NCI-H82 (cell line): ENCODE data around the gene LIMCH1.

Source experiments
- DNase-seq: peaks from one replicate; lab custom pipeline; 2025; lab: John Stamatoyannopoulos, UW

The LIMCH1 gene

GRCh38 chr4:41528512-41529205 is 9.3 kb upstream of the LIMCH1 start:
- no peak for DNase-seq

- DNase-seq = no peak
Measured at GRCh38 chr4:41530741-41531140, 7.2 kb upstream of the LIMCH1 start.

- no peak for DNase-seq
Measured at GRCh38 chr4:41532336-41532735, 5.6 kb upstream of the LIMCH1 start.

- no peak for DNase-seq
Measured at GRCh38 chr4:41532882-41533281, 5.1 kb upstream of the LIMCH1 start.

- DNase-seq = no peak
Measured at GRCh38 chr4:41533680-41534079, 4.3 kb upstream of the LIMCH1 start.

- DNase-seq = no peak
Measured at GRCh38 chr4:41534404-41534803, 3.6 kb upstream of the LIMCH1 start.

- DNase-seq = no peak
Measured at GRCh38 chr4:41535911-41536371, 2.0 kb upstream of the LIMCH1 start.

- DNase-seq = no peak
Measured at GRCh38 chr4:41537292-41537890, 566 bp upstream of the LIMCH1 start.

- no peak for DNase-seq
Measured at GRCh38 chr4:41538887-41539498, 1.0 kb downstream of the LIMCH1 start.

- no peak for DNase-seq
Measured at GRCh38 chr4:41539711-41540110, 1.8 kb downstream of the LIMCH1 start.

GRCh38 chr4:41540687-41541086 is 2.7 kb downstream of the LIMCH1 start:
- DNase-seq = no peak

GRCh38 chr4:41541687-41542094 is 3.7 kb downstream of the LIMCH1 start:
- no peak for DNase-seq

GRCh38 chr4:41542526-41543275 is 4.7 kb downstream of the LIMCH1 start:
- DNase-seq = no peak

- DNase-seq = no peak
Measured at GRCh38 chr4:41545238-41545637, 7.3 kb downstream of the LIMCH1 start.

- no peak for DNase-seq
Measured at GRCh38 chr4:41546638-41547037, 8.7 kb downstream of the LIMCH1 start.

- no peak for DNase-seq
Measured at GRCh38 chr4:41548305-41548880, 10.4 kb downstream of the LIMCH1 start.

GRCh38 chr4:41549478-41549877 is 11.5 kb downstream of the LIMCH1 start:
- DNase-seq = no peak

GRCh38 chr4:41550308-41550707 is 12.4 kb downstream of the LIMCH1 start:
- no peak for DNase-seq

- DNase-seq = no peak
Measured at GRCh38 chr4:41551536-41551935, 13.6 kb downstream of the LIMCH1 start.

GRCh38 chr4:41554905-41555304 is 16.9 kb downstream of the LIMCH1 start:
- no peak for DNase-seq

GRCh38 chr4:41556526-41556925 is 18.6 kb downstream of the LIMCH1 start:
- no peak for DNase-seq

- DNase-seq = no peak
Measured at GRCh38 chr4:41559940-41560516, 22.1 kb downstream of the LIMCH1 start.
